ENCODE results near the gene CRYBG1.
A peak's percentile ranks its signal among the peaks of the same experiment; 100 is the strongest.
"Not testable (repeated sequence)": the region's sequence is repeated elsewhere in the genome, so short reads cannot be mapped to it uniquely, and the experiment has no call there.

CRYBG1 gene

DNA sequence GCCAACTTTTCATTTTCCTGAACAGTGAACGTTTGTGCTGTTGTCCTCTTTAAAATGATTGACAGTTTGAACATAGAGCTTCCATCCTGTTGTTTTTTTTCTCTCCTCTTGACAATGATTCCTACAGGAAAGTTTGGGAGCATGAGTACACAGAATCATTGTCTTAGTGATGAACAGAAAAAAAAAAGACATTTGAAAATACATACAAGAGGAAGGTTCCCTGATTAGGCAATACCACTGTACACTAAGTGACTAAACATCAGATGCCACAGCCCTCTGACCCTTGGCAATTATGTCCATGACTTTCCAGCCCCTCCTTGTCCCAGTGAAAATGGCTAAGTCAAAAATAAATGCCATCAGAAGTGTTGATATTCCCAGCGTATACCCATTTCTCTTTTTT is 197.3 kb downstream of the CRYBG1 start:
- no peak for DNase-seq

DNA sequence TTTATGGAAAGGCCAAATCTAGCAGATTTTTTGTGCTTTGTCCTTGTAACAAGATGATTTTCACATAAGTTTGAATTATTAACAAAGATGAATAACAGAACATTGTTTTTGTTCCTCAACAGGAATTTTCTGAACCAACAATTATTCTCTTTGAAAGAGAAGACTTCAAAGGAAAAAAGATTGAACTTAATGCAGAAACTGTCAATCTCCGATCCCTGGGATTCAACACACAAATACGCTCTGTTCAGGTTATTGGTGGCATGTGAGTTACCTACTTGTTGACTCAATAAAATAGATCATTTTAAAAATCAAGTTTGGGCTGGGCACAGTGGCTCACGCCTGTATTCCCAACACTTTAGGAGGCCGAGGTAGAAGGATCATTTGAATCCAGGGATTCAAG is 197.8 kb downstream of the CRYBG1 start:
- DNase-seq, result no peak

DNA sequence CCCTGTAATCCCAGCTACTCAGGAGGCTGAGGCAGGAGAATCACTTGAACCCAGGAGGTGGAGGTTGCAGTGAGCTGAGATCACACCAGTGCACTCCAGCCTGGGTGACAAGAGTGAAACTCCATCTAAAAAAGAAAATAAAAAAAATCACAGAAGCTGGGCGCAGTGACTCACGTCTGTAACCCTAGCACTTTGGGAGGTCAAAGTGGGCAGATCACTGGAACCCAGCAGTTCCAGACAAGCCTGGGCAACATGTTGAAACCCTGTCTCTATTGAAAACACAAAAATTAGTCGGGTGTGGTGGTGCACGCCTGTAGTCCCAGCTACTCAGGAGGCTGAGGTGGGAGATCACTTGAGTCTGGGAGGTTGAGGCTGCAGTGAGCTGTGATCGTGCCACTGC is 199.1 kb downstream of the CRYBG1 start:
- DNase-seq, result not testable (repeated sequence)

DNA sequence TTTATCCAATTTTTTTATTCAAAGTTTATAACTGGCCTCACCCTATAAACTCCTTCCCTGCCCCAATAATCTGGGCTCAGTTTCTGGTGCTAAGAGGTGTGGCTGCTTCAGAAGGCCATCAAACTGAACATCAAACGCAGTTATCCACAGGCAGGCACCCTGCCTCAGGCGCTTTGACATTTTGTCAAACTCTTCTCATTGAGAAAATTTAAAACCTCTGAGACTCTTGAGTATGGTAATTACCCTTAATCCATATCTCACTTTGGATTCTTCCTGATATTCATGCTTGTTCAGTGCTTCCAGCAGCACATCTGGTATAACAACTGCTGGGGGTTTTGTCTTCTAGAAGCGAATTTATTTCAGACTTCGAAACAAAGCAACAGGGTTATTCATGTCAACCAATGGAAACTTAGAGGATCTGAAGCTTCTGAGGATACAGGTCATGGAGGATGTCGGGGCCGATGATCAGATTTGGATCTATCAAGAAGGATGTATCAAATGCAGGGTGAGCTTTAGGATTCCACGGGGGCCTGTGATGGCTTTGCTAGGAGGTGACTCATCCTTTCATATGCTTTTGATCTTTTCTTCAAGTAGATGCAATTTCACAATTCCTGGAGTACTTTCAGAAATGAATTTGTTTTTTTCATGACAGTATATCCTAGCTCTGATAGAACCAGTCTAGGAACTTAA is 200.6 kb downstream of the CRYBG1 start:
- no peak for DNase-seq

DNA sequence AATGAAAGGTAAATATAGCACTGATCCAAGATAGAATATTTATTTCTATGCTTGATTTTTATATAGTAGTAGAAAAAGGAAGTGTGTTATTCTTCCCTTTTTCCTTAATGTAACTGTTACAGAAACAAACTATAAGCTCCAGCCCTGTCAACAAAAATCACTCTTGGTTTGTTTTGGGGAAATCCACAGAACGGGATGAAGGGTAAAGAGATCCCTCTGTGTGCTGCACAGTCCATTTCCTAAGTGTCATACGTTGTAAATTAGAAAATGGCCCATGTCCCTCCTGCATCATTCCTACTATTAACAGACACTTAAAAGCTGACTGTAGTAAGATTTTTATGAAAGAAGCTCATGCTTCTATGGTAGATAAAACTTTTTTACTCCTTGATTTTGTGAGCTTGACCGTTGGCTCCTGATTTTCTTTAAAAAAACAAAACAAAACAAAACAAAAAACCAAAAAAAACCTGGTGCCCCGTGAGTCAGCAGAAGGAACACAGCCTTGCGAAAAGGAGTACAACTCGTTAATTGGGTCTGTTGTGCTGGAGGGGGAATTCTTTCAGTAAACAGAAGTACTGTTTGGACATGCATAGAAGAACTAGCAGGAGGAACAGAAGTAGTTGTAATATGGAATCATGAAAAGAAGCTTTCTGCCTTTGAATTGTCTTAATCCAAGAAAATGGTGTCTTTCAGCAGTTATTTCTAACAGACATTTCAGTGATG is 201.3 kb downstream of the CRYBG1 start:
- no peak for DNase-seq

DNA sequence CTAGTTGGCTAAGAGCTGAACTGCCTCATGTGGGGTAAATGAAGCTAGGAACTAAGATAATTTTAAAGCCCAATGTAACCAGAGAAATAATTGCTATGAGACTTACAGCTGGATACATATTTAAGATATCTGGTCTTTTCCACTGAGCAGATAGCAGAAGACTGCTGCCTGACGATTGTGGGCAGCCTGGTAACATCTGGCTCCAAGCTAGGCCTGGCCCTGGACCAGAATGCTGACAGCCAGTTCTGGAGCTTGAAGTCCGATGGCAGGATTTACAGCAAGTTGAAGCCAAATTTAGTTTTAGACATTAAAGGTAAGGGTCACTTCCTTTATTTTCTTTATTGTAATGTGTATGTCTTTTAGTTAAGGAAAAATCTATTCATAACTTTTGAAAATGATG is 203.1 kb downstream of the CRYBG1 start:
- DNase-seq, result no peak

DNA sequence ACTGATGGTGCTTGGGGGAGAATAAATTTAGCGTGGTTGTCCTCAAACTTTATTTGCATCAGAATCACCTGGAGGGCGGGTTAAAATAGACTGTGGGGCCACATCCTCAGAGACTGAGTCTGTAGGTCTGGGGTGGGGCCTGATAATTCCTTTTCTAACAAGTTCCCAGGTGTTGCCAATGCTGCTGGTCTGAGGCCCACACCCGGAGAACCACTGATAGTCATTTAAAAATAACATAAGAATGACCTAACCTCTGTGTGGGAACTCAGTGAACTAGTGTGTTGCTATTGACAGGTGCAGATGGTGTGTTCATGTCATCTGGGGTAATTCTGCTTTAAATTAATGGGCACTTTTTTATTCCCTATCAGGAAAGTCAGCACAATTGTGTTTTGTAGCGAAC is 204.0 kb downstream of the CRYBG1 start:
- no peak for DNase-seq

DNA sequence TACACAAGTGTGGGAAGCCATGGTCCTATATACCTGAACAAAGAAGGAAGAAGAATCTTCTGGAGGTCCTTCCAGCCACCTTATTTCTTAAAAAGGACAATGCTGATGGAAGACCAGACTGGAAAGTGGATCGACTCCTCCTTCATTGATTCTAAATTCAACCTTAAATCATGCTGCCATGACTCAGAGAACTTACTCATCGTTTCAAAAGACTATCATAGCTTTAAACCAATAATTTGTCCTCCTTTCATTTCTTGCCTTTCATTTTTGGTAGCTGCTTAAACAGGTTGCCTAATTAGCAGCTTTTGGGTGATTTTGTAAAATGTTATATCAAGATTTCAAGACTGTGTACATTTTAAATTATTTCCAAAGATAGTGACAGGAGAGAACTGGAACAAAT is 208.0 kb downstream of the CRYBG1 start:
- no peak for DNase-seq

DNA sequence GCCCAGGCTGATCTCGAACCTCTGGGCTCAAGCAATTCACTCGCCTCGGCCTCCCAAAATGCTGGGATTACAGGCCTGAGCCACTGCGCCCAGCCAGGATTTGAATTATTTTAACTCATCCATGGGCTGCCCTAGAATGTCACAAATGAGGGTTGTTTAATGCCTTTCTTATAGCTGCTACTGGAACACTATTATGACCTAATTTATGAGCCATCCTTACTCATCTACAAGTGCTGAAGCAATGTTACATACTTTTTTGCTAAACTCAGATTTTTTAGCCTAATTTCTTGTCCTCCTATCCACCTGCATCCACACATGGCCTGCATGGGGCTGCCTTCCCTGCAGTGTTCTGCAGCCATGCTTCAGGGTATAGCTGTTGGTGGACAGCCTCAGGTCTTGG is 208.9 kb downstream of the CRYBG1 start:
- no peak for DNase-seq

DNA sequence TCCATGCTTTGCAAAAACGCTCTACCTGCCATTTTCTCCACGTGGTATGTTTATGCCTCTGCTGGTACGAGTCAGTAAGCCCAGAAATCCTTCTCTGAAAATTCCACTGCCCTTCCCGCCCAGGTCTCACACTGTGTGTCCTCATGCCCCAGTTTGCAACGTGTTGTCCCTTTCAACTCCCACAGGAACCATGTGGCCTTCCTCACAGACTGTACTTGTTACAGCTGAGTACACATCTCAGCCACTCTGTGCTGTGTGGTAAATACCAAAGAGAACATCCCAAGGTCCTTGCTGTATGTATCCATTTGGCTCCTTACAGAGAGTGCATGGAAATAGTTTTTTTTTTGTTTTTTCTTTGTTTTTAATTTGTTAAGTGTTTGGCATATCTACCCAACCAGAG is 211.9 kb downstream of the CRYBG1 start:
- no peak for DNase-seq

DNA sequence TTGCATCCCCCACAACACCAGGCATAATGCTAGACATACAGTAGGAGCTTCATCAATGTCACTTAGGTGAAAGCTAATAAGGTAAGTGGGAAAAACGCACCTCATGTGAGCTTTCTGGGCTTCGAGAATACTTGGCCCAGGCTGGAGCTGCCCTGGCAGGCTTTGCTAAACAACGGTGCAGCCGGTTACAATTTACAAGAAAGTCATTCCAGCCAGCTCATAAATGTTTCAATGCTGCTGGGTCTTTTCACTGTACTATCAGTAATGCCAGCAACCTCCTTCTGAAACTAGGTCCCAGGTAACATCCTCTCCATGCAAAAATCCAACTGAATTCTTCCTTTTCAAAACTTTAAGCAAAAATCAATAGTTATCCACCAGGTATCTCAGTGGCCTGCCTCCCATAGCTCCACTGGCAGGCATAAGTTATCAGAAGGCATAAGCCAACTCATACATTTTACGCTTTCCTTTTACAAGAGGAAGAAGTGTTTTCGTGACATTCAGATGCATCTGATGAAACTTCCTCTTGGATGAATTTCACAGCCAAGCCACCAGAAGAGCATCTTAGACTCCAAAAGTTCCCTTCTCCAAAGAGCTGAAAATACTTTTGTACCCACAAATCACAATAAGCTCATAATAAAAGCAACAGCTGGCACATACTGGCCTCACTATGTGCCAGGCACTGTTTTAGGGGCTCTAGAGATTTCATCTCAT is 212.5 kb downstream of the CRYBG1 start:
- no peak for DNase-seq

DNA sequence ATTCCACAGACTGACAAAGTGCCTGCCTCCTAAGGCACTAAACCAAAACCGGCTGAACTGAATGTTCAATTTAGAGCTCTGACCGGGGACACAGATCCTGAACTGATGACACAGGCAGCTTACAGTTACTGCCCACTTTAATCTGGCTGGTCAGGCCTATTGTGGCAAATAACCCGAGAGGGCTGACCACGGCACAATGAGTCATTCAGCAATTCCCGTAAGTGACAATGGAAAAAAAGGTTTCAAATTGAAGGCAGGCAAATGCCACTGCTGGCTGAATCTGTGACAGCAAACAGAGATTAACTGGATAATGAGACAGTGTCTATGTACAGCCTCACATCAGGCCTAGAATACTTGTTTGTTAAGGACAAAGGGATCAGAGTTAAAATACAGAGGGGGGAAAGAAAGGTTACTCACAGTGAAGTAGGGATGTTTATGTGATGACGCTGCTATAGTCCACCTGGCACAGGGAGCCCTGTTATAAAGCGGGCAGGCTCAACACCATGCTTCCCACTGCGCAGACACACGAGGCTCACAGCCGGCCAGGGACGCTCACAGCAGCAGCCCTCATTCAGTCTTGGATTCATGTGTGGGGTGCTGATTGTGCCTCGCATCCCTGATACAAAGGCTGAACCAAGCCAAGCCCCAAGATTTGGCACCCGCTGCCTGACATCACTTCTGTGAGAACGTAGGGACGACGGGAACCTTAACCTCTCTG is 214.4 kb downstream of the CRYBG1 start:
- DNase-seq, result no peak

DNA sequence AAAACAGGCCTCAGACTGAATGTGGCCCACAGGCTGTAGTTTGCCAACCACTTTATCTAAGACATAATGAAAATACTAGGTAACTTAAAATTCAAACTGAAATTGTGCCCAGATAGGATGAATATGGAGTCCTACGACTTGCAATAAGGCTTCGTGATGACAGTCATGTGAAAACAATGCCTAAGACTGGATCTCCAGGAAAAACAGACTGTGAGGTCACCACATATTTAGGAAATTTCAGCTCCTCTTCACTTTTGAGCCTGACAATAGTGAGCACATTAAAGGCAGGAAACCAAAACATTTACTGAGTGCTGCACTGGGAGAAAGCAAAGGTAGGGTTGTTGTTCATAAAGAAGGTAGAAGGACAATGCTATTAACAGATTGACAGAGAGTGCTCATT is 218.8 kb downstream of the CRYBG1 start:
- DNase-seq, result no peak

DNA sequence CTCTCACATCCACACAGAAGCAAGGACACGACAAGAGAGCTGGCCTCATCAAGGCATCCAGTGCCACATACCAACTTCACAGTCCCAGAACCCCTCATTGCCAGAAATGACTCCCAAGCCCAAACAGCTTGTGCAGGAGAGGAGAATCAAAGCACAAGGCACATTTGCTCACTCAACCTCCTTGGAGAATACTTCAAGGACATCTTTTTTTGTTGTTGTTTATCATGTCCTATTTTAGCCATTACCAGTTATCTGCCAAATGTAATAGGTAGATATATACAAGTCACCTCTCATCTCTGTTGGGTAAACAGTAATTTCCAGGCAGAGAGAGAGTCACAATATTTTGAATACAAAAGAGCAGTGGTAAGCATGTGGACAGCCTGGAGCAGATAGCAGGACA is 221.0 kb downstream of the CRYBG1 start:
- no peak for DNase-seq

DNA sequence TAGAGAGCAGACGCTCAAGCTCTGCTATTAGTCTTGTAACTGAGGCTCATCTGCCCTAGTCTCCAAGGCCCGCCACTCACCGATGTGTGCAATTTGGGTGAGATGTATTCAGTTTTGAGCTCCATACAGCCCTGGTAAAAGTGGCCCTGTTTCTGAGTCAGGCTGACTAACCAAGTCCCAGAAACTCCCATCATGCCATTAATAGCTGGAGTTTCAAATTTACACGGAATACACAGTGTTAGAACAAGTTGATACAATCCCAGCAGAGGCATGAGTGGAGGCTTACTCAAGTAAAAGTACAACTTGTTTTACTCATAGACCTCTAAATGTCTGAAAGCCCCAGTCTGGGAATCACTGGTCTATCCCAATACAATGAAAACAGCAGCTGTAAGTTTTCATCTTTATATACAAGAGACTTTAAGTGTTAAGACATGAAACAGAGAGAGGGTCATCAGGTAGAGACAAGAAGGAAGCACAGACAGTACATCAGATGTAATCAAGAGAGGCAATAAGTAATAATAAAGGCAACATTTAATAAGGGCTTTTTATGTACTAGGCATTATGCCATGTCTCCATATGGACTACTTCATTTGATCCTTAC is 226.4 kb downstream of the CRYBG1 start:
- DNase-seq, result no peak

DNA sequence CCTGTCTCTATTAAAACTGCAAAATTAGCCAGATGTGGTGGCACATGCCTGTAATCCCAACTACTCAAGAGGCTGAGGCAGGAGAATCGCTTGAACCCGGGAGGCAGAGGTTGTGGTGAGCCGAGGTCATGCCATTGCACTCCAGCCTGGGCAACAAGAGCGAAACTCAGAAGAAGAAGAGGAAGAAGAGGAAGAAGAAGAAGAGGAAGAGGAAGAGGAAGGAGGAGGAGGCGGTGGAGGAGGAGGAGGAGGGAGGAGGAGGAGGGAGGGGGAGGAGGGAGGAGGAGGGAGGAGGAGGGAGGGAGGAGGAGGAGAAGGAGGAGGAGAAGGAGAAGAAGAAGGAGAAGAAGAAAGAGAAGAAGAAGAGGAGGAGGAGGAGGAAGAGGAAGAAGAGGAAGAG is 228.4 kb downstream of the CRYBG1 start:
- DNase-seq, result not testable (repeated sequence)

DNA sequence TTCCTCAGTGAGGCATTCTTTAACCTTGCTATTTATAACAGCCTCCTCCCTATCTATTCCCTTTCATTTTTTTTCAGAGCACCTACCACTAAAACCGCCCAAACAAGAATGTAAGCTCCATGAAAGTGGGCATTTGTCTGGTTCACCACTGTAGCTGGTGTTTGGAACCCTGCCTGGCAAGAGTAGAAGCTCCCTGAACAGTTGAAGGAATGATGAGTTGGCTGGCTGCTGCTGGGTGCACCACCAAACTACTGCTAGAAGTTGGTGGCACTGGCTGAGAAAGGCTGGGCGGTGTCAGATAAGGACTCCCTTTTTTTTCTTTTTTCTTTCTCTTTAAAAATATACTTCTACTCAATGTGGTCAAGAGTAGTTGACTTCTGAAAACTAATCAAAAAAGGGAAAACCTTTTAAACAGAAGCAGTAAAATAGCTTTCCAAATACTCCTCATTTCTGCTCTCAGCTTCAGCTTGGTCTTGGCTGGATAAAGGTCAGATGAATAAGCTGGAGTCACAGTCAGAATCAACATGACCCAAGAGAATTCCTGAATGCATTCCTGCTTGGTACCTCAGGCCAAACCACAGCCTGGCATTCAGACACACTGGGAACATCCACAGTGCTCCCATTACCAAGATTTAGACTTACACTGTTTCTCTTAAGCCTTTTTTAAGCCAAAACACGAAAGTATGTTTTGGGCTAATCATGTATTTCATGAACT is 230.8 kb downstream of the CRYBG1 start:
- no peak for DNase-seq

DNA sequence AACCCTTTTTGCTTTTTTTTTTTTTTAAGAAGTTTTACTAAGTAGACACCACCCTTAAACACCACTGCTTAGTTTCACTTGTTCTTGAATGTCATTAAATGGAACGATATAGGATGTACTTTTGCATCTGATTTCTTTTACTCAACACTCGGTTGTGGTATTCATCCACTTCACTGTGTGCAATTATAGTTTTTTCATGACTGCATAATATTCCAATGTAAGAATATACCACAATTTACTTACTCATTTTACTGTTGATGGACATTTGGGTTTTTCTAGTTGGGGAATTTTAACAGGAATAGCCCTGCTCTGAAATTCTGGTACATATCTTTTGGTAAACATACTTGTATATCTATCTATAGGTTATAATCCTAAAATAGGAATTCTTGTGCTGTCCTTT is 238.9 kb downstream of the CRYBG1 start:
- DNase-seq, result no peak

DNA sequence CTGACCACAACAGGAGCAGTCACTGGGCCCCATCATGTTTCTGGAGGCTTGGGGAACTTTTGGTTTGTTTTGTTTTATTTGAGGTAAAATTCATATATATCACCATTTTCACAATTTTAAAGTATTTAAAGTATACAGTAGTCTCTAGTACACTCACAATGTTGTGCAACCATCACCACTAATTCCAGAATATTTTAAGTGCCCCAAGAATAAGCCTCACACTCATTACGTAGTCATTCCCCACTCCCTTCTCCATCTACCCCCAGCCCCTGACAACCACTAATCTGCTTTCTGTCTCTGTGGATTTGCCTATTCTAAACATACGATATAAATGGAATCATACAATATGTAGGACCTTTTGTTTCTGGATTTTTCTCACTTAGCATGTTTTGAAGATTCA is 239.8 kb downstream of the CRYBG1 start:
- no peak for DNase-seq

DNA sequence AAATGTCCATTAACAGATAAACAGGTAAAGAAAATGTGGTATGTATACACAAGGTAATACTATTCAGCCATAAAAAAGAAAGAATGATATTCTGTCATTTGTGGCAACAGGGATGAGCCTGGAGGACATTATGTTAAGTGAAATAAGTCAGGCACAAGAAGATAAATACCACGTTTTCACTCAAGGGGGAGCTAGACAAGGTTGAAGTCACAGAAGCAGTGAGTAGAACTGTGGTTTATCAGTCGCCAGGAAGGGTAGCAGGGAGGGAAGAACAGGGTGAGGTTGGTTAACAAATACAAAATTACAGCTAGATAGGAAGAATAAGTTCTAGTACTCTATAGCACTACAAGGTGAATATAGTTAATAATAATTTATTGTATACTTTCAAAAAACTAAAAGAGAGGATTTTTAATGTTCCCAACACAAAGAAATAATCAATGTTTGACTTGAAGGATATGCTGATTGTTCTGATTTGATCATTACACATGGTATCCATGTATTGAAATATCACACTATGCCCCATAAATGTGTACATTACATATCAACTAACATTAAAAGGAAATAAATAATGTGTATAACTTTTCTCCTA is 247.7 kb downstream of the CRYBG1 start:
- DNase-seq, result peak; percentile 5

DNA sequence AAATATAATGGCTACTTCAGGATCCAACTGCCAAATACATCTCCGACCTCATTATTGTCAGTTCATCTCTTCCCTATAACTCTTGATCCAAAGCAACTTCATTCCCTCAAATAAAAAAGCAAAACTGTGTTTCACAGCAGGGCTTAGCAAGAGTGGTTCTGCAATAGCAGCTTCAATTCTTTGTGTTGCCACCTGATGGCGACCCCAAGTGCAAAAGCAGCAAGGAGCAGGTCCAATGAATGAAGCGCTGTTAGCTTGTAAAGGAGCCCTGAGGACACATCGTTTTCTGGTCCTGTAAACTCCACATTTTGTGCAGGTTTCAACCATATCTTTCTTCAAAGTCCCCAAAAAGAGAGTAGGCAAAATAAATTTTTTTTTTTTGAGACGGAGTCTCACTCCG is 249.2 kb downstream of the CRYBG1 start:
- DNase-seq, result no peak

DNA sequence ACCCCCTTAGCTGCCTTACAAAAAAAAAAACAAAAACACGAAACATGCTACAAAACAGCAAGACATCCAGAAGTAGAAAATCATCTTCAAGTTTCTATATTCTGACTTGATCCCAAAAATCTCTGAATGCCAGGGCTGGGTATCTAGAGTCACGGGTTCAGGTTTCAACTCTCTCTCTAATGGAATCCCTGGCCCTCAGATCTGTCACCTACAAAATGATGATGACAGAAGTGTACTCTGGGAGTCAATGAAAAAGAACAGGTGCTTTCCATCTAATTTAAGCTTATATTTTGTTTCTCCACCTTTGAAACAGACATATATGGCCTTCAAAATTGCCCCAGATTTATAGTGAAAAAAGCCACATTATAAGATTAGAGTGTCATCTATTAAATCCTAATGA is 250.5 kb downstream of the CRYBG1 start:
- DNase-seq, result no peak

All from activated T-cell treated with anti-CD3 and anti-CD28 coated beads for 4 hours (primary cell).